Esophagus squamous epithelium (tissue), 5 donors: ENCODE data around the gene SOX18. TPM values are rescaled to one million over a fixed set of nuclear protein-coding genes. Genes with fewer than 3 reads are reported as not detected.

Experiments
- DNase-seq: peaks from one replicate; lab custom pipeline; 2025; lab: John Stamatoyannopoulos, UW
- H3K27ac ChIP-seq, 4 donors: fragments of 200-600 bp; sonication (generic); one replicate each; pipeline ENCODE4 v1.5.1; 2016 to 2019; ENCODE audit warnings: mild to moderate bottlenecking in 1 of 4
- H3K27me3 ChIP-seq, 4 donors: fragments of 200-600 bp; sonication (generic); 1 replicate in 3 of 4; 2 replicates in 1 of 4; pipeline versions ENCODE4 v1.5.1 to v1.6.0; 2017 to 2021; ENCODE audit warnings: antibody characterized with exemption in 1 of 4
- H3K36me3 ChIP-seq, 3 donors: fragments of 200-600 bp; sonication (generic); one replicate each; pipeline ENCODE4 v1.5.1; 2016 to 2019
- H3K4me1 ChIP-seq, 3 donors: fragments of 200-600 bp; sonication (generic); one replicate each; pipeline ENCODE4 v1.5.1; 2017 to 2019
- H3K4me3 ChIP-seq, 4 donors: fragments of 200-600 bp; sonication (generic); 1 replicate in 3 of 4; 2 replicates in 1 of 4; pipeline ENCODE4 v1.5.1; 2016 to 2019; ENCODE audit warnings: mild to moderate bottlenecking in 2 of 4, moderate library complexity in 1 of 4
- H3K9me3 ChIP-seq, 3 donors: fragments of 200-600 bp; sonication (generic); one replicate each; pipeline ENCODE4 v1.5.1; 2016 to 2019
- POLR2A ChIP-seq, 4 donors: fragments of 450-650 bp; IDR thresholded peaks; one replicate each; pipeline ENCODE4 v1.6.1; 2017; ENCODE audit warnings: antibody characterized with exemption in 4 of 4, mild to moderate bottlenecking in 4 of 4, moderate library complexity in 3 of 4
- WGBS, 2 donors: methylation state at CpG; one replicate each; pipeline ENCODE4 v1.1.5; 2018; 5-methylcytosine and 5-hydroxymethylcytosine counted together
- intact Hi-C: fragments of 100-400 bp; cut with DNase I; formaldehyde crosslinking; loops from one replicate; pipeline ENCODE4 v1.15.0; 2022
- total RNA-seq, 4 donors: library from RNA; depleted of rRNA; stranded (reverse); fragments of >200 nt; gene quantifications; one replicate each; pipeline ENCODE4 v1.1.0, GENCODE V29; 2016
- TF ChIP-seq, protein P1 (sequence below), 6 experiments: fragments of 450-650 bp in 4 of 6; fragments of 200-600 bp in 2 of 6; sonication (generic) in 2 of 6; IDR thresholded peaks; one replicate each; pipeline ENCODE4 v1.5.1; 2016 to 2019; ENCODE audit warnings: antibody characterized with exemption in 6 of 6, mild to moderate bottlenecking in 4 of 6, moderate library complexity in 4 of 6
- donor health status: DM: yes; HTN: yes; CAD: no.

The SOX18 gene
- total RNA-seq, 4 donors from 2014 or later: 1.3 to 4.5 (median 3.9) TPM

- DNase-seq: no peak
- no peak for TF ChIP-seq POLR2A (IDR thresholded peaks at IDR 0.05)
- TF ChIP-seq, protein P1, sequence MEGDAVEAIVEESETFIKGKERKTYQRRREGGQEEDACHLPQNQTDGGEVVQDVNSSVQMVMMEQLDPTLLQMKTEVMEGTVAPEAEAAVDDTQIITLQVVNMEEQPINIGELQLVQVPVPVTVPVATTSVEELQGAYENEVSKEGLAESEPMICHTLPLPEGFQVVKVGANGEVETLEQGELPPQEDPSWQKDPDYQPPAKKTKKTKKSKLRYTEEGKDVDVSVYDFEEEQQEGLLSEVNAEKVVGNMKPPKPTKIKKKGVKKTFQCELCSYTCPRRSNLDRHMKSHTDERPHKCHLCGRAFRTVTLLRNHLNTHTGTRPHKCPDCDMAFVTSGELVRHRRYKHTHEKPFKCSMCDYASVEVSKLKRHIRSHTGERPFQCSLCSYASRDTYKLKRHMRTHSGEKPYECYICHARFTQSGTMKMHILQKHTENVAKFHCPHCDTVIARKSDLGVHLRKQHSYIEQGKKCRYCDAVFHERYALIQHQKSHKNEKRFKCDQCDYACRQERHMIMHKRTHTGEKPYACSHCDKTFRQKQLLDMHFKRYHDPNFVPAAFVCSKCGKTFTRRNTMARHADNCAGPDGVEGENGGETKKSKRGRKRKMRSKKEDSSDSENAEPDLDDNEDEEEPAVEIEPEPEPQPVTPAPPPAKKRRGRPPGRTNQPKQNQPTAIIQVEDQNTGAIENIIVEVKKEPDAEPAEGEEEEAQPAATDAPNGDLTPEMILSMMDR (IDR thresholded peaks at IDR 0.05): peak in 2 of 6 experiments; percentile 6 to 10
- Histone ChIP-seq H3K27ac (peak overlapping the region; percentile 24 to 83 (median 70)), H3K27me3 (peaks cover 0 to 62% (median 2%) of the 10 kb centered on the region in 4 donors), H3K36me3 (no peaks in the 10 kb centered on the region), H3K4me3 (peak overlapping the region in 1 of 4 donors; percentile 49), H3K9me3 (no peaks in the 10 kb centered on the region), H3K4me1 (peaks cover 29 to 69% (median 43%) of the 10 kb centered on the region in 3 donors)
- 75% methylated on average over 7 of the region's 22 CpGs; no CpG with 5 or more reads in 1 of the 2 donors for WGBS, 2 donors
- intact Hi-C loops: no loop called here
These were observed 6.6 kb upstream of the SOX18 start for GRCh38 chr20:64055893-64056638.

GRCh38 chr20:64055396-64055892 lies 6.0 kb upstream of the SOX18 start:
- intact Hi-C loops: no loop called here
- WGBS, 2 donors: 61 to 69% methylated on average over 3 to 8 of the region's 9 CpGs
- Histone ChIP-seq H3K36me3 (no peaks in the 10 kb centered on the region), H3K9me3 (no peaks in the 10 kb centered on the region), H3K4me1 (peaks cover 29 to 75% (median 43%) of the 10 kb centered on the region in 3 donors), H3K27ac (peak overlapping the region; percentile 24 to 83 (median 70)), H3K27me3 (peaks cover 0 to 68% (median 4%) of the 10 kb centered on the region in 4 donors), H3K4me3 (no peak overlapping the region)
- DNase-seq: no peak
- TF ChIP-seq POLR2A (IDR thresholded peaks at IDR 0.05): no peak
- TF ChIP-seq, protein P1 (IDR thresholded peaks at IDR 0.05): no peak

GRCh38 chr20:64053841-64054661 lies 4.6 kb upstream of the SOX18 start:
- Histone ChIP-seq H3K36me3 (no peaks in the 10 kb centered on the region), H3K4me3 (peak overlapping the region in 2 of 4 donors; percentile 11 to 32), H3K27ac (peak overlapping the region; percentile 33 to 82 (median 62)), H3K27me3 (peaks cover 0 to 81% (median 10%) of the 10 kb centered on the region in 4 donors), H3K9me3 (no peaks in the 10 kb centered on the region), H3K4me1 (peaks cover 34 to 87% (median 43%) of the 10 kb centered on the region in 3 donors)
- 12 to 26% methylated on average over 5 to 6 of the region's 17 CpGs for WGBS, 2 donors
- intact Hi-C loops: no loop called here
- DNase-seq: no peak
- TF ChIP-seq POLR2A (IDR thresholded peaks at IDR 0.05): peak in 1 of 4 donors; percentile 26
- TF ChIP-seq, protein P1 (IDR thresholded peaks at IDR 0.05): peak in 1 of 6 experiments; percentile 17

DNA sequence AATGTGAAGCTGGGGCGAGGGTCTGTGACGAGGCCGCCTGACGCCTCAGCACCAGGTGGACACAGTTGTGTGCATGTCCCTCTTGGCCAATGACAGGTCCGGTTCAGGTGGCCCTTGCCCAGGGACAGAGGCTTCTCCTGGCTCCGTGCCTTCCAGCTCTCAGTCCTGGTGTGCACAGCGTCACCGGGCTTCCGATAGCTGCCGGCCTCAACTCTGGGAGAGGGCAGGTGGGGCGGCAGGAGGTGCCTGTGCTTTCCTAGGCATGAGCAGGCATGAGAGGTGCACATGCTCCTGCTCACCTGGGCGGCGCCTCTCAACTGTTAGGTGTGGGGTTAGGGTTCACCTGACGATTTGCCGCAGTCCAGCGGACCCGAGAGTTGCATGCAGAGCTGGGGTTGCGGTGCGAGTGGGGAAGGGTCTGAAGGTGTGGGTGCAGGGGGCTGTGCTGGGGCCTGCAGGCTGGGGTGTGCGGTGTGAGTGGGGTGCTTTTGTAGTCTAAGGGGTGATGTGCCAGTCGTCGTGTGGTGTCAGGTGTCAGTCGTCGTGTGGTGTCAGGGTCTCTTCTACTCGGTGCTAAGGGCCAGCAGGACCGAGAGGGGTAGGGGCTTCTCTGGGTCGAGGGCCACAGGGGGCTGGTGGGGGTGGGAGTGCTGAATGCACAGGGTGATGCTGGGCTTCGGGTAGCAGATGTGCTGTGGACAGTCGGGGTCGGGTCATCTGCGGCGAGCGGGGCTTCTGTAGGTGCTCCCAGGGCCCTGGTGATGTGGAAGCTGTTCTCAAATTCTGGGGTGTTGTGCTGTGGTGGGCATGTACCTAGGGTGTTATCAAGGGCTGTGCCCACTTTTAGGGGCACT lies 3.8 kb upstream of the SOX18 start:
- no peak for DNase-seq
- no peaks in the 10 kb centered on the region for H3K9me3 ChIP-seq
- peak overlapping the region; percentile 35 to 82 (median 69) for H3K27ac ChIP-seq
- H3K4me1 ChIP-seq: peaks cover 43 to 95% (median 43%) of the 10 kb centered on the region in 3 donors
- H3K27me3 ChIP-seq: peaks cover 6 to 90% (median 10%) of the 10 kb centered on the region in 4 donors
- TF ChIP-seq, protein P1 (IDR thresholded peaks at IDR 0.05): no peak
- TF ChIP-seq POLR2A (IDR thresholded peaks at IDR 0.05): no peak
- peak overlapping the region in 1 of 4 donors; percentile 11 for H3K4me3 ChIP-seq
- no peaks in the 10 kb centered on the region for H3K36me3 ChIP-seq
- intact Hi-C loops: no loop called here
- WGBS, 2 donors: 40 to 67% methylated on average over 1 to 10 of the region's 33 CpGs
